ENCODE measurements around the gene ARL5C.

ARL5C gene

GRCh38 chr17:39141915-39142664 lies 23.9 kb downstream of the ARL5C start:
- TF ChIP-seq, protein P1, sequence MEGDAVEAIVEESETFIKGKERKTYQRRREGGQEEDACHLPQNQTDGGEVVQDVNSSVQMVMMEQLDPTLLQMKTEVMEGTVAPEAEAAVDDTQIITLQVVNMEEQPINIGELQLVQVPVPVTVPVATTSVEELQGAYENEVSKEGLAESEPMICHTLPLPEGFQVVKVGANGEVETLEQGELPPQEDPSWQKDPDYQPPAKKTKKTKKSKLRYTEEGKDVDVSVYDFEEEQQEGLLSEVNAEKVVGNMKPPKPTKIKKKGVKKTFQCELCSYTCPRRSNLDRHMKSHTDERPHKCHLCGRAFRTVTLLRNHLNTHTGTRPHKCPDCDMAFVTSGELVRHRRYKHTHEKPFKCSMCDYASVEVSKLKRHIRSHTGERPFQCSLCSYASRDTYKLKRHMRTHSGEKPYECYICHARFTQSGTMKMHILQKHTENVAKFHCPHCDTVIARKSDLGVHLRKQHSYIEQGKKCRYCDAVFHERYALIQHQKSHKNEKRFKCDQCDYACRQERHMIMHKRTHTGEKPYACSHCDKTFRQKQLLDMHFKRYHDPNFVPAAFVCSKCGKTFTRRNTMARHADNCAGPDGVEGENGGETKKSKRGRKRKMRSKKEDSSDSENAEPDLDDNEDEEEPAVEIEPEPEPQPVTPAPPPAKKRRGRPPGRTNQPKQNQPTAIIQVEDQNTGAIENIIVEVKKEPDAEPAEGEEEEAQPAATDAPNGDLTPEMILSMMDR (IDR thresholded peaks at IDR 0.05; ENCODE audit: low read depth, low read length, poor library complexity, severe bottlenecking), result no peak
- no peaks in the 10 kb centered on the region for H3K27me3 ChIP-seq (ENCODE audit: control insufficient read depth, low read length)
- no peaks in the 10 kb centered on the region for H4K20me1 ChIP-seq (ENCODE audit: control insufficient read depth, insufficient read depth, low read depth, low read length)
- no peaks in the 10 kb centered on the region for H3K9me2 ChIP-seq (replicated peaks; ENCODE audit: control insufficient read depth, low read length)
- H3K9me3 ChIP-seq (ENCODE audit: control insufficient read depth, insufficient read depth, low read length), result no peaks in the 10 kb centered on the region
- no peak overlapping the region for H3K4me3 ChIP-seq (ENCODE audit: low read length)
- H3F3A ChIP-seq (ENCODE audit: control insufficient read depth, insufficient read depth), result no peaks in the 10 kb centered on the region
- no peak overlapping the region for H3K27ac ChIP-seq (ENCODE audit: low read depth, low read length)
- no peak overlapping the region for H3K4me2 ChIP-seq (ENCODE audit: low read length)
- peaks cover 24% of the 10 kb centered on the region for H3K4me1 ChIP-seq (ENCODE audit: control insufficient read depth, low read length)
- no peaks in the 10 kb centered on the region for H3K79me2 ChIP-seq (ENCODE audit: control insufficient read depth, low read length)
- no peaks in the 10 kb centered on the region for H3K36me3 ChIP-seq (ENCODE audit: control insufficient read depth, low read length)

DNA sequence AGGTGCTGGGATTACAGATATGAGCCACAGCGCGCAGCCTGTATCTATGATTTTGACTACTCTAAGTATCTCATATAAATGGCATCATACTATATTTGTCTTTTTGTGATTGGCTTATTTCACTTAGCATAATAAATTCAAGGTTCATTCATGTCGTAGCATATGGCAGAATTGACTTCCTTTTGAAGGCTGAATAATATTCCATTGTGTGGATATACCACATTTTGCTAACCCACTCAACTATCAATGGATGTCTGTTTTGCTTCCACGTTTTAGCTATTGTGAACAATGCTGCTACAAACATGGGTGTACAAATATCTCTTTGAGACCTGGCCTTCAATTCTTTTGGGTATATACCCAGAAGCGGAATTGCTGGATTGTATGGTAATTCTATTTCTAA lies 24.7 kb downstream of the ARL5C start:
- no peaks in the 10 kb centered on the region for H3K27me3 ChIP-seq (ENCODE audit: control insufficient read depth, low read length)
- no peaks in the 10 kb centered on the region for H4K20me1 ChIP-seq (ENCODE audit: control insufficient read depth, insufficient read depth, low read depth, low read length)
- H3K36me3 ChIP-seq (ENCODE audit: control insufficient read depth, low read length), result no peaks in the 10 kb centered on the region
- no peaks in the 10 kb centered on the region for H3K9me2 ChIP-seq (replicated peaks; ENCODE audit: control insufficient read depth, low read length)
- H3K79me2 ChIP-seq (ENCODE audit: control insufficient read depth, low read length), result no peaks in the 10 kb centered on the region
- no peaks in the 10 kb centered on the region for H3K9me3 ChIP-seq (ENCODE audit: control insufficient read depth, insufficient read depth, low read length)
- H3K4me3 ChIP-seq (ENCODE audit: low read length), result no peak overlapping the region
- H3K4me2 ChIP-seq (ENCODE audit: low read length), result no peak overlapping the region
- TF ChIP-seq, protein P1 (IDR thresholded peaks at IDR 0.05; ENCODE audit: low read depth, low read length, poor library complexity, severe bottlenecking), result no peak
- TF ChIP-seq EZH2phosphoT487 (IDR thresholded peaks at IDR 0.05; ENCODE audit: borderline replicate concordance, low read length), result no peak
- no peaks in the 10 kb centered on the region for H3F3A ChIP-seq (ENCODE audit: control insufficient read depth, insufficient read depth)
- H3K4me1 ChIP-seq (ENCODE audit: control insufficient read depth, low read length), result peaks cover 24% of the 10 kb centered on the region
- H3K27ac ChIP-seq (ENCODE audit: low read depth, low read length), result no peak overlapping the region

DNA sequence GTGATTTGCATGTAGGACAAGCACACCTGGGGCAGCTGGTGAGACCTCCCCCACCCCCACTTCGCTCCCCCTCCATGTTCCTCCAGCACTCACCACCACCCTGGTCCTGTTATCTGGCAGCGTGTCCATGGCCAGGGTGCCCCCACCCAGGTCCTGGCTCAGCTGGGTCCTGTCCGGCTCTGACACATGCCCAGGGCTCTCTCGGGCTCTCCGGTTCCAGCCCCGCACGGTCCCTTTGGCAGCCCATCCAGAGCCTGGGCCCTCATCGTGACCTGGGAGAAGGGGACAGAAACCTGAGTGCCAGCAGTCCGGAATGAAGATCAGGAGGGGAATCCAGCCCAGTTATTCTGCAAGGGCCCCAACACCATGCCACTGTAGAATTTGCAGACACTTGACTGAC lies 26.4 kb downstream of the ARL5C start:
- Histone ChIP-seq H4K20me1 (ENCODE audit: control insufficient read depth, insufficient read depth, low read depth, low read length) (no peaks in the 10 kb centered on the region), H3F3A (ENCODE audit: control insufficient read depth, insufficient read depth) (no peaks in the 10 kb centered on the region), H3K79me2 (ENCODE audit: control insufficient read depth, low read length) (no peaks in the 10 kb centered on the region), H3K4me2 (ENCODE audit: low read length) (peak overlapping the region; percentile 54), H3K27ac (ENCODE audit: low read depth, low read length) (no peak overlapping the region), H3K36me3 (ENCODE audit: control insufficient read depth, low read length) (no peaks in the 10 kb centered on the region), H3K9me3 (ENCODE audit: control insufficient read depth, insufficient read depth, low read length) (no peaks in the 10 kb centered on the region), H3K9me2 (replicated peaks; ENCODE audit: control insufficient read depth, low read length) (no peaks in the 10 kb centered on the region), H3K27me3 (ENCODE audit: control insufficient read depth, low read length) (no peaks in the 10 kb centered on the region), H3K4me3 (ENCODE audit: low read length) (peak overlapping the region; percentile 35), H3K4me1 (ENCODE audit: control insufficient read depth, low read length) (peaks cover 24% of the 10 kb centered on the region)
- TF ChIP-seq, protein P1 (IDR thresholded peaks at IDR 0.05; ENCODE audit: low read depth, low read length, poor library complexity, severe bottlenecking), result no peak
- TF ChIP-seq EZH2phosphoT487 (IDR thresholded peaks at IDR 0.05; ENCODE audit: borderline replicate concordance, low read length), result no peak

Data from DOHH2 (cell line).